Measurements from ENCODE around the gene AADAT. TPM values are rescaled to one million over a fixed set of nuclear protein-coding genes. Genes with fewer than 3 reads are reported as not detected.
A peak's percentile ranks its signal among the peaks of the same experiment; 100 is the strongest.

AADAT gene
- total RNA-seq (2012; rRNA removed), result 4.7 TPM in 2 replicates
- polyA plus RNA-seq (2012; rRNA removed), result 6.9 and 7.1 TPM in 2 replicates
- polyA plus RNA-seq (2012; cell fraction: cytosol; rRNA removed), result 1.6 and 1.7 TPM in 2 replicates
- polyA plus RNA-seq (2012; cell fraction: nucleus; rRNA removed; ENCODE audit: low replicate concordance), result 3.0 and 22.6 TPM in 2 replicates
- percentile 58 among the genes with signal in this experiment for Bru-seq, nascent RNA
- BruChase-seq, experiment 1, labeled RNA remaining after a 6-hour chase, result percentile 52 among the genes with signal in this experiment
- percentile 58 among the genes with signal in this experiment for BruChase-seq, experiment 2, labeled RNA remaining after a 2-hour chase
- long read RNA-seq, transcript AADAT-201 (13 exons, 2,261 nt), result major isoform, 5 of 10 reads
- long read RNA-seq, partial matches to known transcripts, result 0 of 10 reads
- long read RNA-seq, other reads (novel, unspliced or antisense), result 5 of 10 reads

GRCh38 chr4:170089668-170090351, at the start of gene AADAT:
TSS of gene AADAT (minus strand) at chr4:170089956. CDS start at chr4:170089690, 266 bp downstream.
- DNase-seq, result peak; percentile 72
- Histone ChIP-seq H3K9me1 (ENCODE audit: insufficient read depth, low read length) (no peaks in the 10 kb centered on the region; the same call in 1 of the 2 replicates), H3K18ac (ENCODE audit: low read depth, low read length) (no peak within 1 kb of the TSS; the same call in 1 of the 2 replicates), H3K4me3 (ENCODE audit: insufficient read depth, low read depth, low read length) (peak within 1 kb of the TSS; percentile 67), H2BK120ac (ENCODE audit: low read depth, low read length) (peak within 1 kb of the TSS; percentile 76), H3K9me3 (ENCODE audit: control insufficient read depth, insufficient read depth, low read length) (no peaks in the 10 kb centered on the region), H4K5ac (ENCODE audit: low read depth, low read length) (no peak within 1 kb of the TSS; the same call in 1 of the 2 replicates), H2BK20ac (ENCODE audit: low read depth, low read length) (peak within 1 kb of the TSS; percentile 81; the same call in 1 of the 2 replicates), H2AFZ (replicated peaks; ENCODE audit: low read length, poor library complexity) (peak within 1 kb of the TSS; percentile 100), H3K4me2 (ENCODE audit: low read depth, low read length) (peak within 1 kb of the TSS; percentile 99), H4K8ac (ENCODE audit: low read depth in 2 of 2, low read length in 2 of 2) (peak within 1 kb of the TSS; percentile 89 to 93), H2AK9ac (replicated peaks; ENCODE audit: low read depth, low read length, poor library complexity) (peak within 1 kb of the TSS; percentile 97), H3K4ac (ENCODE audit: low read depth, low read length) (peak within 1 kb of the TSS; percentile 76), H3K4me1 (ENCODE audit: control insufficient read depth, insufficient read depth, low read length) (no peaks in the 10 kb centered on the region), H3K79me1 (ENCODE audit: low read depth in 1 of 2, low read length in 2 of 2) (peaks cover 0 to 12% of the 10 kb centered on the region in 2 experiments; a peak in 1 of 4 replicates), H3K27ac (ENCODE audit: insufficient read depth, low read length) (peak within 1 kb of the TSS; percentile 58), H2BK15ac (ENCODE audit: low read depth, low read length) (no peak within 1 kb of the TSS), H4K91ac (ENCODE audit: insufficient read depth, low read depth, low read length) (peak within 1 kb of the TSS; percentile 72), H3K23ac (ENCODE audit: low read depth, low read length) (peak within 1 kb of the TSS; percentile 97), H2BK5ac (ENCODE audit: low read depth, low read length, poor library complexity, severe bottlenecking) (peak within 1 kb of the TSS; percentile 29), H3K56ac (ENCODE audit: extremely low read depth, insufficient read depth, low read length) (peak within 1 kb of the TSS; percentile 72; the same call in 1 of the 2 replicates), H3K14ac (replicated peaks; ENCODE audit: low read depth, low read length) (peak within 1 kb of the TSS; percentile 95), H3K36me3 (ENCODE audit: control insufficient read depth, insufficient read depth, low read length) (peaks cover 1% of the 10 kb centered on the region; the same call in 1 of the 2 replicates), H2AK5ac (ENCODE audit: low read depth, low read length) (0 out of 2 replicates have a peak within 1 kb of the TSS, but pooled peaks have one; percentile 4), H3K9ac (ENCODE audit: low read depth, low read length) (peak within 1 kb of the TSS; percentile 75), H3K27me3 (ENCODE audit: control insufficient read depth, insufficient read depth, low read length) (no peaks in the 10 kb centered on the region), H4K20me1 (ENCODE audit: insufficient read depth, low read length) (no peaks in the 10 kb centered on the region)
- POLR2A ChIA-PET (ENCODE audit: unreplicated experiment), result interaction anchor here (0.6 kb wide), 1 partner anchor 937 kb away, joined by 3 read pairs; no protein-coding TSS in a partner anchor
- TF ChIP-seq SMC3 (IDR thresholded peaks at IDR 0.05; ENCODE audit: low read depth, low read length), result peak; percentile 29; the same call in 1 of the 2 replicates
- peak; percentile 79 for TF ChIP-seq CTCF (conservative IDR thresholded peaks at IDR 0.05; ENCODE audit: low read depth, low read length)
- peak; percentile 67 for TF ChIP-seq RAD21 (IDR thresholded peaks at IDR 0.05; ENCODE audit: low read length)
- no peak for TF ChIP-seq RFX5 (IDR thresholded peaks at IDR 0.05; ENCODE audit: low read depth, low read length)
- peak; percentile 93; the same call in 1 of the 2 replicates for TF ChIP-seq MAZ (IDR thresholded peaks at IDR 0.05; ENCODE audit: borderline replicate concordance, low read depth, low read length)
- in situ Hi-C loops (cut with MboI; ENCODE audit: low sequenced_read_pairs), result no loop called here
- dilution Hi-C loops (cut with HindIII; ENCODE audit: low sequenced_read_pairs, unreplicated experiment), result no loop called here
- intact Hi-C loops (cut with micrococcal nuclease), result loop anchor here (1.0 to 5.0 kb wide), 2 partner anchors 280 to 478 kb away; partner anchors contain the start of gene NEK1
- CTCF ChIA-PET, result interaction anchor here (0.6 kb wide), 1 partner anchor 239 kb away, joined by 3 read pairs; no protein-coding TSS in a partner anchor
- 0% methylated on average over 51 of the region's 80 CpGs; no CpG with 5 or more reads in 1 of the 2 experiments for WGBS, 2 experiments (ENCODE audit: extremely low coverage in 2 of 2, insufficient read length in 1 of 2)
- no TSS peak for BruUV-seq (replicated peaks)
- peak; percentile 96 for ATAC-seq (ENCODE audit: low read depth)

Data from IMR-90 (cell line).